HCT116 (cell line): ENCODE measurements around the gene SPIRE1. TPM values are rescaled to one million over a fixed set of nuclear protein-coding genes. Genes with fewer than 3 reads are reported as not detected.

Experiments used
- total RNA-seq: library from RNA; stranded (reverse); gene quantifications from one replicate; pipeline ENCODE4 v1.2.1, GENCODE V29; 2021; ENCODE audit not compliant: unreplicated experiment

The SPIRE1 gene
- total RNA-seq, 1 experiment from 2014 or later = 26.6 TPM

Other genes with a start within 250 kb of the SPIRE1 start
- 13.5 TPM for gene CEP76, start 44.6 kb upstream of the SPIRE1 start, total RNA-seq
- gene PSMG2, start 44.9 kb upstream of the SPIRE1 start, total RNA-seq = 84.3 TPM
- gene PTPN2, start 226.1 kb upstream of the SPIRE1 start, total RNA-seq = 50.3 TPM